NCI-H510A treated with DMSO at 0.1 percent for 48 hours (cell line): ENCODE measurements around the gene RNF212.

Experiments used
- DNase-seq: peaks from one replicate; lab custom pipeline; 2025; lab: John Stamatoyannopoulos, UW

Gene RNF212

GRCh38 chr4:1115528-1116293 is 2.3 kb upstream of the RNF212 start:
- DNase-seq: no peak

DNA sequence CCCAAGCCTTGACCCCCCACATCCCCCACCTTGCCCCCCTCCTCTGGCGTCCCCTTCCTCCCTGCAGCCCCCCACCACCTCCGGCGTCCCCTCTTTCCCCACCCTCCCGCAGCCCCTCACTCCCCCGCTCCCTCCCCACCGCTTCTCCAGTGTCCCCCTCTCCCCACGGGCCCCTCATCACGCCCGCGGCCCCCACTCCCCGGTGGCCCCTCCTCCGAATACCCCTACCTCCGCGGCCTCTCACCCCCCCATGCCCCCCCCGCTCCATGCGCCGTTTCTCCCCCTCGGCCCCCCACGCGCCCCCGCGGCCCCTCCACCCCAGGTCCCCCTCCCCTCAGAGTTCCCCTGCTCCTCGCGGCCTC is 562 bp downstream of the RNF212 start:
- no peak for DNase-seq

GRCh38 chr4:1112174-1112820 is 1.1 kb downstream of the RNF212 start:
- no peak for DNase-seq

GRCh38 chr4:1111259-1111809 is 2.0 kb downstream of the RNF212 start:
- DNase-seq: no peak

- no peak for DNase-seq
Observed at GRCh38 chr4:1109898-1110506, 3.4 kb downstream of the RNF212 start.

- DNase-seq: no peak
Observed at GRCh38 chr4:1109333-1109732, 4.0 kb downstream of the RNF212 start.

DNA sequence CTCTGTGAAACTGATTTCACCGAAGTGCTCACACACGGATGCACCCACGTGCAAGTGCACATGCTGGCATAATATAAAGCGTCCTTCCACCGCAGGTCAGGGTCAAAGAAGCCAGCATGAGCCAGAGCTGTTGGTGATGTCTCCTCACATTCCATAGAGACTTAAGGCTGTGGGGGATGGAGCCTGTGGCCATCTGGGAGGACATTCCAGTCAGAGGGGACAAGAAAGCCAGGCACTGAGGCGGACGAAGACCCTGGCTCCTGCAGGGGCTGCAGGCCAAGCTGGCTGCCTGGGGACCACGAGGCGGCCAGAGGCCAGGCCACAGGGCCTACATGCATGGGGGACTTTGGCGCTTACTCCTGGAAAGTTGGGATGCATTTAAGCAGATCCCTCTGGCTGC is 7.7 kb downstream of the RNF212 start:
- DNase-seq: no peak

DNA sequence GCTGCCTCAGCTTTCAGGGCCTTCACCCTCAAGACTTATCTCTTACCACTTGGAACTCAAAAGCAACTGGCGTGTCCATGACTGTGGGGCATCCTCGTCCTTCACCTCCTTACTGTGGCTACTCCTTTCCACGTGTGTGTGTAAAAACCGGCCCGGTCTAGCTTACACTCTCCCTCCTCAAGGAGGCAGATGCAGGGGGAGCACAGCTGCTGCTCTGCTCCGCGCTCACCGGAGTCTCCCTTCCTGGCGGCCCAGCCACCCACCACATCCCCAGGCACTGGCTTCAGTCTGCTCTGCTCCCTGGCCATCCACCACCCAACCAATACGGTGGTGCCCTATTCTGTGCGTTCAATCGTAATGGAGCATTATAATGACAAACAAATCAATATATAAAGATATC is 8.3 kb downstream of the RNF212 start:
- DNase-seq: no peak

DNA sequence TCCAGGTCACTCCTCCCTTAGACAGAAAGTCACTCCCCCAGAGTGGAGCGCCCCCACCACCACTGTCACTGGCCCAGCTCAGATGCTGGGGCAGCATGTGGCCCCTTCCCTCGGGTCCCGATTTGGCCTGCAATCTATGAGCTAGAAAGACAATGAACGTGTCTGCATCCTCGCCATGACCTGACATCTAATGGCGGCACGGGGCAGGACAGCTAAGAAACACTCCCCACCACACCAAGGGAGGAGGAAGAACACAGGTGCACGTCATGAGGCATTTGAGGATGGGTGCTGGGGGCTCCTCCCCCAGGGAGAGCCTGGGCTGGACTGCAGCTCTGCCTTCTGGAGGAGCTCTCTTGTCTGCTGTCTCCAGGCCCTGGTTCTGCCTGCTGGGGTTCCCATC is 8.7 kb downstream of the RNF212 start:
- DNase-seq: no peak

GRCh38 chr4:1099684-1100335 is 13.6 kb downstream of the RNF212 start:
- DNase-seq: no peak

DNA sequence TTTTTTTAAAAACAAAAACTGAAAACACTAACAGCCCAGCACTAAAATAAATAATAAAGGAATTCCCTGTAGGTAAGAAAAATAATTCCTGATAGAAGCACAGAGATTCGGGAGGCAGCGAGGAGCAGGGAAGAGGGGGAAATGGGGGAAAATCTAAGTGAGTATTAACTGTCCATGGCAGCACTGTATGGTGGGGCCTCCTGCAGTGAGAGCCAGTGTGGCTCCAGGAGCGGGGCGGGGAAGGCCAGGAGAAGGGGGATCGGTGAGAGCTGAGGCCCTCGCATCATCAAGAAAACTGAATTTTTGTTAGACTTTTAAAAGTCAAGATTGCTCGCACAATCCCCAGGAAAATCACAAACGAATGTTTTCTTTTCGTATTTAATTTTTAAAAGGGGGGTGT is 14.1 kb downstream of the RNF212 start:
- no peak for DNase-seq

- DNase-seq: no peak
Observed at GRCh38 chr4:1098311-1098925, 14.9 kb downstream of the RNF212 start.

GRCh38 chr4:1097553-1097952 is 15.8 kb downstream of the RNF212 start:
- no peak for DNase-seq

GRCh38 chr4:1096841-1097240 is 16.5 kb downstream of the RNF212 start:
- no peak for DNase-seq

- no peak for DNase-seq
Observed at GRCh38 chr4:1094336-1094690, 19.1 kb downstream of the RNF212 start.

GRCh38 chr4:1093391-1094335 is 19.7 kb downstream of the RNF212 start:
- DNase-seq: no peak

DNA sequence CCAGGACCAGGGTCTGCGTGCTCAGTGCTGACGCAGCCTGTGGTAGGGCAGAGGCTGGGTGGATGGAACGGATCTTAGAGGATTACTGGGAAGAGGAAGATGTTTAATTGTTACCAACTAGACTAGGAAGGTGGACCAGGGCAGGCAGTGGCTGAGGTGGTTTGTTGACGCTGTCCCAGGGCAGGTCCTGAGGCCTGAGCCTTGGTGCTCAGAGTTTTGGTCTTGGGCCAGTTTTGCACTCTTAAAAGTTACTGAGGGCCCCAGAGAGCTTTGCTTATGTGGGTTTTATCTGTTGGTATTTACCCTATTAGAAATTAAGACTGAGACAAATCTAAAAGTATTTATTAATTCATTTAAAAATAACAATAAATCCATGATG is 20.4 kb downstream of the RNF212 start:
- no peak for DNase-seq

GRCh38 chr4:1092026-1092982 is 21.1 kb downstream of the RNF212 start:
- no peak for DNase-seq

- no peak for DNase-seq
Observed at GRCh38 chr4:1091561-1091995, 21.8 kb downstream of the RNF212 start.
